ENCODE data around the gene SAMD10. TPM values are rescaled to one million over a fixed set of nuclear protein-coding genes. Genes with fewer than 3 reads are reported as not detected.
"Not testable (repeated sequence)": the region's sequence is repeated elsewhere in the genome, so short reads cannot be mapped to it uniquely, and the experiment has no call there.

Gene SAMD10
- polyA plus RNA-seq, 3 donors, result 0.34 to 2.4 (median 0.67) TPM

DNA sequence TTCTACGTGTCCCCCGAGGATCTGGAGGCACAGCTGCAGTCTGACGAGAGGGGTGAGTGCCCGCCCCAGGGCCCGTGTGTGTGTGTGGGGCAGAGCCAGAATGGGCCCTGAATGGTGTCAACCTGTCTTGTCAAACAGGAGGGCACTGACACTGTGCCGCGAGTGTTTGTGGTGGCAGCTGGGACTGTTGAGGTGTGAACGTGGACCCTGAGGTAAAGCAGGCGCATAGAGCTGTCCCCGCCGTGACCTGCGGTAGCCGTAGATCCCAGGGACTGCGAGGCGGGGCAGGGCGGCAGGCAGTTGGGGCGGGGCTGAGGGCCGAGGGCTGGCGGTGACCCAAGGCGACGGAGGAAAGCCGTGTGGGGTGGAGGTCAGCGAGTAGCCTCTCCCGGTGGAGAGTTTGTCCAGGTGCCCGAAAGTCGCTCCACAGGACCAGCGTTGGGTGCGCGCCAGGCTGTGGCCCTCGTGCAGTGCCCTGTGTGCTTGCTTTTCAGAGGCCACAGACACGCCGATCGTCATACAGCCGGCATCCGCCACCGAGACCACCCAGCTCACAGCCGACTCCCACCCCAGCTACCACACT, 48.4 kb downstream of the SAMD10 start:
- peaks cover 98% of the 10 kb centered on the region for H3K79me2 ChIP-seq (ENCODE audit: insufficient read depth, low read length)
- peaks cover 0 to 3% (median 0%) of the 10 kb centered on the region in 7 donors for H3K9me3 Mint-ChIP-seq
- H3K36me3 Mint-ChIP-seq, result peaks cover 76 to 98% of the 10 kb centered on the region in 2 donors
- no peak for DNase-seq
- 96% methylated on average over 32 of the region's 37 CpGs for WGBS (ENCODE audit: insufficient coverage)
- no peak overlapping the region for H3K27ac ChIP-seq (ENCODE audit: low read depth in 1 of 2, low read length in 2 of 2)
- no peaks in the 10 kb centered on the region for H3K9me3 ChIP-seq (replicated peaks in 1 of 2; ENCODE audit: control insufficient read depth in 1 of 2, insufficient read depth in 1 of 2, low read length in 2 of 2)
- H3K36me3 ChIP-seq (replicated peaks in 1 of 2; ENCODE audit: control insufficient read depth in 1 of 2, insufficient read depth in 2 of 2, low read length in 2 of 2), result peaks cover 98 to 100% of the 10 kb centered on the region in 2 donors
- H3K4me1 Mint-ChIP-seq, result peaks cover 5% of the 10 kb centered on the region
- H3K27ac Mint-ChIP-seq, result peak overlapping the region in 4 of 7 donors; percentile 26 to 82 (median 56)
- TF ChIP-seq, protein P1, sequence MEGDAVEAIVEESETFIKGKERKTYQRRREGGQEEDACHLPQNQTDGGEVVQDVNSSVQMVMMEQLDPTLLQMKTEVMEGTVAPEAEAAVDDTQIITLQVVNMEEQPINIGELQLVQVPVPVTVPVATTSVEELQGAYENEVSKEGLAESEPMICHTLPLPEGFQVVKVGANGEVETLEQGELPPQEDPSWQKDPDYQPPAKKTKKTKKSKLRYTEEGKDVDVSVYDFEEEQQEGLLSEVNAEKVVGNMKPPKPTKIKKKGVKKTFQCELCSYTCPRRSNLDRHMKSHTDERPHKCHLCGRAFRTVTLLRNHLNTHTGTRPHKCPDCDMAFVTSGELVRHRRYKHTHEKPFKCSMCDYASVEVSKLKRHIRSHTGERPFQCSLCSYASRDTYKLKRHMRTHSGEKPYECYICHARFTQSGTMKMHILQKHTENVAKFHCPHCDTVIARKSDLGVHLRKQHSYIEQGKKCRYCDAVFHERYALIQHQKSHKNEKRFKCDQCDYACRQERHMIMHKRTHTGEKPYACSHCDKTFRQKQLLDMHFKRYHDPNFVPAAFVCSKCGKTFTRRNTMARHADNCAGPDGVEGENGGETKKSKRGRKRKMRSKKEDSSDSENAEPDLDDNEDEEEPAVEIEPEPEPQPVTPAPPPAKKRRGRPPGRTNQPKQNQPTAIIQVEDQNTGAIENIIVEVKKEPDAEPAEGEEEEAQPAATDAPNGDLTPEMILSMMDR (IDR thresholded peaks at IDR 0.05), result no peak
- no peaks in the 10 kb centered on the region for H3K27me3 ChIP-seq (ENCODE audit: control insufficient read depth in 2 of 2, insufficient read depth in 2 of 2, low read length in 2 of 2)
- intact Hi-C loops (cut with micrococcal nuclease), result no loop called here
- H3K4me3 Mint-ChIP-seq, result no peak overlapping the region
- H3K4me2 ChIP-seq (replicated peaks; ENCODE audit: extremely low read depth, low read length, poor library complexity, severe bottlenecking), result no peak overlapping the region
- H3K9ac ChIP-seq (ENCODE audit: insufficient read depth, low read length, poor library complexity, severe bottlenecking), result no peak overlapping the region
- peaks cover 100% of the 10 kb centered on the region for H4K20me1 ChIP-seq (ENCODE audit: insufficient read depth, low read length)
- peaks cover 0 to 3% (median 0%) of the 10 kb centered on the region in 3 donors for H3K27me3 Mint-ChIP-seq (ENCODE audit: low read depth in 3 of 3)
- no peak overlapping the region for H2AFZ ChIP-seq (ENCODE audit: insufficient read depth, low read depth, low read length, poor library complexity, severe bottlenecking)
- H3K4me1 ChIP-seq (ENCODE audit: control insufficient read depth in 1 of 2, insufficient read depth in 2 of 2, low read length in 2 of 2), result no peaks in the 10 kb centered on the region
- H3K4me3 ChIP-seq (replicated peaks in 1 of 3; ENCODE audit: low read depth in 2 of 3, low read length in 3 of 3), result no peak overlapping the region

DNA sequence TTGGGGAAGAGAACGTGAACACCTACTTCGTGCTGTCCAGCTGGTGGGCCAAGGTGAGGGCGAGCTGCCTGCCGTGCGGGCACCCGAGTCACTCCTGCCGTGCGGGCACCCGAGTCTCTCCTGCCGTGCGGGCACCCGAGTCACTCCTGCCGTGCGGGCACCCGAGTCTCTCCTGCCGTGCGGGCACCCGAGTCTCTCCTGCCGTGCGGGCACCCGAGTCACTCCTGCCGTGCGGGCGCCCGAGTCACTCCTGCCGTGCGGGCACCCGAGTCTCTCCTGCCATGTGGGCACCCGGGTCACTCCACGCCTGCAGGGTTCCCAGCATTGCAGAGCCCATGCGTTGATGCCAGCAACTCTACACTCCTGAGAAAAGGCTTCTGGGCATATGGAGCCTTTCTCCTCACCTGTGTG, 50.0 kb downstream of the SAMD10 start:
- H3K4me2 ChIP-seq (replicated peaks; ENCODE audit: extremely low read depth, low read length, poor library complexity, severe bottlenecking); H3K27me3 Mint-ChIP-seq (ENCODE audit: low read depth in 3 of 3); H3K27me3 ChIP-seq (ENCODE audit: control insufficient read depth in 2 of 2, insufficient read depth in 2 of 2, low read length in 2 of 2); H3K27ac ChIP-seq (ENCODE audit: low read depth in 1 of 2, low read length in 2 of 2); H3K9me3 ChIP-seq (replicated peaks in 1 of 2; ENCODE audit: control insufficient read depth in 1 of 2, insufficient read depth in 1 of 2, low read length in 2 of 2); H3K9me3 Mint-ChIP-seq; DNase-seq; H3K4me3 Mint-ChIP-seq; H3K9ac ChIP-seq (ENCODE audit: insufficient read depth, low read length, poor library complexity, severe bottlenecking); H3K4me1 Mint-ChIP-seq; H2AFZ ChIP-seq (ENCODE audit: insufficient read depth, low read depth, low read length, poor library complexity, severe bottlenecking); H3K4me1 ChIP-seq (ENCODE audit: control insufficient read depth in 1 of 2, insufficient read depth in 2 of 2, low read length in 2 of 2); intact Hi-C loops (cut with micrococcal nuclease); H3K4me3 ChIP-seq (replicated peaks in 1 of 3; ENCODE audit: low read depth in 2 of 3, low read length in 3 of 3): not testable (repeated sequence)
- Histone ChIP-seq H4K20me1 (ENCODE audit: insufficient read depth, low read length) (peaks cover 100% of the 10 kb centered on the region), H3K36me3 (replicated peaks in 1 of 2; ENCODE audit: control insufficient read depth in 1 of 2, insufficient read depth in 2 of 2, low read length in 2 of 2) (peaks cover 82 to 98% of the 10 kb centered on the region in 2 donors), H3K79me2 (ENCODE audit: insufficient read depth, low read length) (peaks cover 98% of the 10 kb centered on the region)
- 98% methylated on average over 31 of the region's 31 CpGs for WGBS (ENCODE audit: insufficient coverage)
- peaks cover 69 to 97% of the 10 kb centered on the region in 2 donors for H3K36me3 Mint-ChIP-seq
- H3K27ac Mint-ChIP-seq, result peak overlapping the region in 2 of 7 donors; percentile 61 to 78
